CD4-positive, alpha-beta T cell treated with Interferon alpha-2 for 1 hour (primary cell): ENCODE results near the gene PITX2.
A peak's percentile ranks its signal among the peaks of the same experiment; 100 is the strongest.

Source experiments
- DNase-seq, 2 donors: peaks; one replicate each; pipeline ENCODE4 v3.0.0-alpha.2; 2020 to 2022

Gene PITX2

GRCh38 chr4:110636171-110636679, 13.3 kb upstream of the PITX2 start:
- DNase-seq: no peak

GRCh38 chr4:110635163-110635865, 12.4 kb upstream of the PITX2 start:
- no peak for DNase-seq

GRCh38 chr4:110634350-110635162, 11.7 kb upstream of the PITX2 start:
- DNase-seq: no peak

GRCh38 chr4:110633358-110634341, 10.8 kb upstream of the PITX2 start:
- no peak for DNase-seq

- no peak for DNase-seq
Observed at GRCh38 chr4:110632506-110633357, 9.9 kb upstream of the PITX2 start.

GRCh38 chr4:110631584-110632505, 9.0 kb upstream of the PITX2 start:
- DNase-seq: peak in 1 of 2 donors; percentile 25

GRCh38 chr4:110630688-110631402, 8.0 kb upstream of the PITX2 start:
- no peak for DNase-seq

- DNase-seq: no peak
Observed at GRCh38 chr4:110629780-110630687, 7.2 kb upstream of the PITX2 start.

GRCh38 chr4:110629214-110629754, 6.4 kb upstream of the PITX2 start:
- no peak for DNase-seq

GRCh38 chr4:110628663-110629213, 5.9 kb upstream of the PITX2 start:
- no peak for DNase-seq

GRCh38 chr4:110627977-110628662, 5.2 kb upstream of the PITX2 start:
- no peak for DNase-seq

- no peak for DNase-seq
Observed at GRCh38 chr4:110626532-110627153, 3.8 kb upstream of the PITX2 start.

- DNase-seq: no peak
Observed at GRCh38 chr4:110625576-110626257, 2.8 kb upstream of the PITX2 start.

GRCh38 chr4:110624904-110625494, 2.1 kb upstream of the PITX2 start:
- DNase-seq: no peak

GRCh38 chr4:110624398-110624780, 1.5 kb upstream of the PITX2 start:
- DNase-seq: no peak
